GM23338 (cell line): ENCODE data around the gene LRRC8B. TPM values are rescaled to one million over a fixed set of nuclear protein-coding genes. Genes with fewer than 3 reads are reported as not detected.

Experiments
- EZH2 ChIP-seq: fragments of 200-600 bp; sonication (generic); IDR thresholded peaks from one replicate; pipeline ENCODE4 v1.8.0; 2017; ENCODE audit warnings: antibody characterized with exemption, mild to moderate bottlenecking, low read depth; ENCODE audit not compliant: unreplicated experiment
- REST ChIP-seq: IDR thresholded peaks from one replicate; pipeline ENCODE4 v1.6.1; 2018; ENCODE audit warnings: antibody characterized with exemption; ENCODE audit not compliant: unreplicated experiment
- polyA plus RNA-seq: library from polyadenylated mRNA; unstranded; fragments of >200 nt; fragmentation: Nextera tagmentation; extraction: Ambion mirVana; gene quantifications from 2 replicates; pipeline ENCODE4 v1.2.1, GENCODE V29; 2016
- total RNA-seq: library from RNA; depleted of rRNA; stranded (reverse); fragments of >200 nt; shearing (Covaris generic); gene quantifications from 2 replicates; pipeline ENCODE4 v1.2.3, GENCODE V29; 2014
- TF ChIP-seq, protein P1 (sequence below): fragments of 250-450 bp; sonication (Bioruptor Pico); IDR thresholded peaks from 2 replicates; pipeline ENCODE4 v1.5.0; 2020; ENCODE audit warnings: mild to moderate bottlenecking, moderate library complexity
- TF ChIP-seq, protein P2 (sequence below), 2 experiments: fragments of 200-600 bp in 1 of 2; sonication (generic) in 1 of 2; conservative IDR thresholded peaks; 2 replicates each; pipeline versions ENCODE4 v1.5.1 to v1.6.1; 2016 to 2017; ENCODE audit warnings: antibody characterized with exemption in 2 of 2, low read depth in 2 of 2, mild to moderate bottlenecking in 2 of 2, moderate library complexity in 1 of 2

Gene LRRC8B
- total and polyA plus RNA-seq, 2 experiments from 2014 or later, result 9.0 to 26.5 TPM

DNA sequence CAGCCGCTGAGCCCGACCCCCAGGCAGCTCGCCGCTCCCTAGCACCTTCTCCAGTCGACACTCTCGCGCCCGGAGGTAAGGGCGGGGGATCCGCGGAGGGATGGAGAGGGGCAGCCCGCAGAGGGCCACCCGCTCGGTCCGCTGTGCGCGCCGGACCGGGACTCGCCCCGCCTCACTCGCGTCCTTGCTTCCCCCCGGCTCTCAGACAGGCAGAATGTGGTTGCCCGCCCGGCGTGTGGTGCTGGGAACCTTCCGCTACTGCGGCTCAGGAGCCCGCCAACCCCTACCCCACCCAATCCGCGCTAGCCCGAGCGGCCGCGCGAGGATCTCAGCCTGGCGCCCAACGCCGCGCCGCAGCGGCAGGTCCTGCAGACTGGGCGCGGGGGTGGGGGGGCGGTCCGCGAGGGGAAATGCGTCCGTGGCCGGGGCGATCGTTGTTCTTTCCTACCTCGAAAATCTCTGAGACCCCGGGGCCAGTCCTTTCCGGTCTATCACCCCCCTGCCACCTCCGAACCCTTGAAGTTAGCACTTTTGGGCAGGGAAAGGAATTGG is 108.7 kb downstream of the LRRC8B start (continued):
- TF ChIP-seq, protein P1, sequence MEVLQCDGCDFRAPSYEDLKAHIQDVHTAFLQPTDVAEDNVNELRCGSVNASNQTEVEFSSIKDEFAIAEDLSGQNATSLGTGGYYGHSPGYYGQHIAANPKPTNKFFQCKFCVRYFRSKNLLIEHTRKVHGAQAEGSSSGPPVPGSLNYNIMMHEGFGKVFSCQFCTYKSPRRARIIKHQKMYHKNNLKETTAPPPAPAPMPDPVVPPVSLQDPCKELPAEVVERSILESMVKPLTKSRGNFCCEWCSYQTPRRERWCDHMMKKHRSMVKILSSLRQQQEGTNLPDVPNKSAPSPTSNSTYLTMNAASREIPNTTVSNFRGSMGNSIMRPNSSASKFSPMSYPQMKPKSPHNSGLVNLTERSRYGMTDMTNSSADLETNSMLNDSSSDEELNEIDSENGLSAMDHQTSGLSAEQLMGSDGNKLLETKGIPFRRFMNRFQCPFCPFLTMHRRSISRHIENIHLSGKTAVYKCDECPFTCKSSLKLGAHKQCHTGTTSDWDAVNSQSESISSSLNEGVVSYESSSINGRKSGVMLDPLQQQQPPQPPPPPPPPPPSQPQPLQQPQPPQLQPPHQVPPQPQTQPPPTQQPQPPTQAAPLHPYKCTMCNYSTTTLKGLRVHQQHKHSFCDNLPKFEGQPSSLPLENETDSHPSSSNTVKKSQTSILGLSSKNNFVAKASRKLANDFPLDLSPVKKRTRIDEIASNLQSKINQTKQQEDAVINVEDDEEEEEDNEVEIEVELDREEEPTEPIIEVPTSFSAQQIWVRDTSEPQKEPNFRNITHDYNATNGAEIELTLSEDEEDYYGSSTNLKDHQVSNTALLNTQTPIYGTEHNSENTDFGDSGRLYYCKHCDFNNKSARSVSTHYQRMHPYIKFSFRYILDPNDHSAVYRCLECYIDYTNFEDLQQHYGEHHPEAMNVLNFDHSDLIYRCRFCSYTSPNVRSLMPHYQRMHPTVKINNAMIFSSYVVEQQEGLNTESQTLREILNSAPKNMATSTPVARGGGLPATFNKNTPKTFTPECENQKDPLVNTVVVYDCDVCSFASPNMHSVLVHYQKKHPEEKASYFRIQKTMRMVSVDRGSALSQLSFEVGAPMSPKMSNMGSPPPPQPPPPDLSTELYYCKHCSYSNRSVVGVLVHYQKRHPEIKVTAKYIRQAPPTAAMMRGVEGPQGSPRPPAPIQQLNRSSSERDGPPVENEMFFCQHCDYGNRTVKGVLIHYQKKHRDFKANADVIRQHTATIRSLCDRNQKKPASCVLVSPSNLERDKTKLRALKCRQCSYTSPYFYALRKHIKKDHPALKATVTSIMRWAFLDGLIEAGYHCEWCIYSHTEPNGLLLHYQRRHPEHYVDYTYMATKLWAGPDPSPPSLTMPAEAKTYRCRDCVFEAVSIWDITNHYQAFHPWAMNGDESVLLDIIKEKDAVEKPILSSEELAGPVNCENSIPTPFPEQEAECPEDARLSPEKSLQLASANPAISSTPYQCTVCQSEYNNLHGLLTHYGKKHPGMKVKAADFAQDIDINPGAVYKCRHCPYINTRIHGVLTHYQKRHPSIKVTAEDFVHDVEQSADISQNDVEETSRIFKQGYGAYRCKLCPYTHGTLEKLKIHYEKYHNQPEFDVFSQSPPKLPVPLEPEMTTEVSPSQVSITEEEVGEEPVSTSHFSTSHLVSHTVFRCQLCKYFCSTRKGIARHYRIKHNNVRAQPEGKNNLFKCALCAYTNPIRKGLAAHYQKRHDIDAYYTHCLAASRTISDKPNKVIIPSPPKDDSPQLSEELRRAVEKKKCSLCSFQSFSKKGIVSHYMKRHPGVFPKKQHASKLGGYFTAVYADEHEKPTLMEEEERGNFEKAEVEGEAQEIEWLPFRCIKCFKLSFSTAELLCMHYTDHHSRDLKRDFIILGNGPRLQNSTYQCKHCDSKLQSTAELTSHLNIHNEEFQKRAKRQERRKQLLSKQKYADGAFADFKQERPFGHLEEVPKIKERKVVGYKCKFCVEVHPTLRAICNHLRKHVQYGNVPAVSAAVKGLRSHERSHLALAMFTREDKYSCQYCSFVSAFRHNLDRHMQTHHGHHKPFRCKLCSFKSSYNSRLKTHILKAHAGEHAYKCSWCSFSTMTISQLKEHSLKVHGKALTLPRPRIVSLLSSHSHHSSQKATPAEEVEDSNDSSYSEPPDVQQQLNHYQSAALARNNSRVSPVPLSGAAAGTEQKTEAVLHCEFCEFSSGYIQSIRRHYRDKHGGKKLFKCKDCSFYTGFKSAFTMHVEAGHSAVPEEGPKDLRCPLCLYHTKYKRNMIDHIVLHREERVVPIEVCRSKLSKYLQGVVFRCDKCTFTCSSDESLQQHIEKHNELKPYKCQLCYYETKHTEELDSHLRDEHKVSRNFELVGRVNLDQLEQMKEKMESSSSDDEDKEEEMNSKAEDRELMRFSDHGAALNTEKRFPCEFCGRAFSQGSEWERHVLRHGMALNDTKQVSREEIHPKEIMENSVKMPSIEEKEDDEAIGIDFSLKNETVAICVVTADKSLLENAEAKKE, result no peak
- TF ChIP-seq, protein P2, sequence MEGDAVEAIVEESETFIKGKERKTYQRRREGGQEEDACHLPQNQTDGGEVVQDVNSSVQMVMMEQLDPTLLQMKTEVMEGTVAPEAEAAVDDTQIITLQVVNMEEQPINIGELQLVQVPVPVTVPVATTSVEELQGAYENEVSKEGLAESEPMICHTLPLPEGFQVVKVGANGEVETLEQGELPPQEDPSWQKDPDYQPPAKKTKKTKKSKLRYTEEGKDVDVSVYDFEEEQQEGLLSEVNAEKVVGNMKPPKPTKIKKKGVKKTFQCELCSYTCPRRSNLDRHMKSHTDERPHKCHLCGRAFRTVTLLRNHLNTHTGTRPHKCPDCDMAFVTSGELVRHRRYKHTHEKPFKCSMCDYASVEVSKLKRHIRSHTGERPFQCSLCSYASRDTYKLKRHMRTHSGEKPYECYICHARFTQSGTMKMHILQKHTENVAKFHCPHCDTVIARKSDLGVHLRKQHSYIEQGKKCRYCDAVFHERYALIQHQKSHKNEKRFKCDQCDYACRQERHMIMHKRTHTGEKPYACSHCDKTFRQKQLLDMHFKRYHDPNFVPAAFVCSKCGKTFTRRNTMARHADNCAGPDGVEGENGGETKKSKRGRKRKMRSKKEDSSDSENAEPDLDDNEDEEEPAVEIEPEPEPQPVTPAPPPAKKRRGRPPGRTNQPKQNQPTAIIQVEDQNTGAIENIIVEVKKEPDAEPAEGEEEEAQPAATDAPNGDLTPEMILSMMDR (conservative IDR thresholded peaks at IDR 0.05; ENCODE audit: low read depth in 2 of 2), result no peak
- TF ChIP-seq EZH2 (no peak), REST (no peak)
